Measurements from ENCODE around the gene IGFL2. TPM values are rescaled to one million over a fixed set of nuclear protein-coding genes. Genes with fewer than 3 reads are reported as not detected.
"Not testable (repeated sequence)": the region's sequence is repeated elsewhere in the genome, so short reads cannot be mapped to it uniquely, and the experiment has no call there.

The IGFL2 gene
- 10 to 100 TPM in 3 of 4 donors, 1 to 10 TPM in 1; 7.2 to 26.9 (median 24.9) TPM for total RNA-seq

GRCh38 chr19:46147791-46148288 is at the start of gene IGFL2:
TSS of gene IGFL2 (plus strand) at chr19:46148238. CDS start at chr19:46148279, 41 bp downstream.
- H3K4me3 ChIP-seq (ENCODE audit: low read depth, poor library complexity, severe bottlenecking), result no peak within 1 kb of the TSS
- no peak for DNase-seq (ENCODE audit: low spot score in 2 of 2)
- TF ChIP-seq POLR2A (IDR thresholded peaks at IDR 0.05), result no peak
- no peak for TF ChIP-seq CTCF (IDR thresholded peaks at IDR 0.05)
- 58 to 68% methylated on average over 6 of the region's 6 CpGs for WGBS, 2 donors
- intact Hi-C loops (cut with DNase I; ENCODE audit: low total_unique reads), result no loop called here

GRCh38 chr19:46100344-46100743 is 47.7 kb upstream of the IGFL2 start:
- intact Hi-C loops (cut with DNase I; ENCODE audit: low total_unique reads), result no loop called here
- TF ChIP-seq CTCF (IDR thresholded peaks at IDR 0.05) (no peak), POLR2A (IDR thresholded peaks at IDR 0.05) (no peak)
- no peak for DNase-seq (ENCODE audit: low spot score in 2 of 2)
- 79 to 83% methylated on average over 1 of the region's 1 CpG for WGBS, 2 donors
- no peak overlapping the region for H3K4me3 ChIP-seq (ENCODE audit: low read depth, poor library complexity, severe bottlenecking)

GRCh38 chr19:46101293-46101692 is 46.7 kb upstream of the IGFL2 start:
- intact Hi-C loops (cut with DNase I; ENCODE audit: low total_unique reads), result no loop called here
- no peak overlapping the region for H3K4me3 ChIP-seq (ENCODE audit: low read depth, poor library complexity, severe bottlenecking)
- TF ChIP-seq POLR2A (IDR thresholded peaks at IDR 0.05), result no peak
- no peak for TF ChIP-seq CTCF (IDR thresholded peaks at IDR 0.05)
- DNase-seq (ENCODE audit: low spot score in 2 of 2), result no peak
- WGBS, 2 donors, result 61 to 74% methylated on average over 5 to 6 of the region's 6 CpGs

- H3K4me3 ChIP-seq (ENCODE audit: low read depth, poor library complexity, severe bottlenecking); intact Hi-C loops (cut with DNase I; ENCODE audit: low total_unique reads); DNase-seq (ENCODE audit: low spot score in 2 of 2): not testable (repeated sequence)
- WGBS, 2 donors, result 82 to 84% methylated on average over 7 of the region's 7 CpGs
Measured at GRCh38 chr19:46102333-46102732, 45.7 kb upstream of the IGFL2 start.

GRCh38 chr19:46107371-46107770 is 40.7 kb upstream of the IGFL2 start:
- intact Hi-C loops (cut with DNase I; ENCODE audit: low total_unique reads), result no loop called here
- WGBS, 2 donors, result 44 to 47% methylated on average over 6 of the region's 6 CpGs
- no peak for TF ChIP-seq CTCF (IDR thresholded peaks at IDR 0.05)
- no peak overlapping the region for H3K4me3 ChIP-seq (ENCODE audit: low read depth, poor library complexity, severe bottlenecking)
- DNase-seq (ENCODE audit: low spot score in 2 of 2), result no peak

GRCh38 chr19:46109876-46110275 is 38.2 kb upstream of the IGFL2 start:
- TF ChIP-seq CTCF (IDR thresholded peaks at IDR 0.05) (no peak), POLR2A (IDR thresholded peaks at IDR 0.05) (no peak)
- WGBS, 2 donors, result 47 to 50% methylated on average over 6 of the region's 6 CpGs
- intact Hi-C loops (cut with DNase I; ENCODE audit: low total_unique reads), result no loop called here
- no peak overlapping the region for H3K4me3 ChIP-seq (ENCODE audit: low read depth, poor library complexity, severe bottlenecking)
- no peak for DNase-seq (ENCODE audit: low spot score in 2 of 2)

All from lower leg skin (tissue), 4 donors.